Lower leg skin (tissue), 3 donors: ENCODE data around the gene SPAG4.

Experiments used
- POLR2A ChIP-seq, 2 donors: fragments of 450-650 bp; IDR thresholded peaks; one replicate each; pipeline ENCODE4 v1.6.1; 2016 to 2017; ENCODE audit warnings: antibody characterized with exemption in 2 of 2, mild to moderate bottlenecking in 1 of 2, moderate library complexity in 1 of 2
- TF ChIP-seq, protein P1 (sequence below), 3 donors: fragments of 450-650 bp; IDR thresholded peaks; one replicate each; pipeline ENCODE4 v1.5.1; 2016; ENCODE audit warnings: antibody characterized with exemption in 3 of 3, mild to moderate bottlenecking in 3 of 3, moderate library complexity in 2 of 3

- TF ChIP-seq POLR2A (IDR thresholded peaks at IDR 0.05) = no peak
- TF ChIP-seq, protein P1, sequence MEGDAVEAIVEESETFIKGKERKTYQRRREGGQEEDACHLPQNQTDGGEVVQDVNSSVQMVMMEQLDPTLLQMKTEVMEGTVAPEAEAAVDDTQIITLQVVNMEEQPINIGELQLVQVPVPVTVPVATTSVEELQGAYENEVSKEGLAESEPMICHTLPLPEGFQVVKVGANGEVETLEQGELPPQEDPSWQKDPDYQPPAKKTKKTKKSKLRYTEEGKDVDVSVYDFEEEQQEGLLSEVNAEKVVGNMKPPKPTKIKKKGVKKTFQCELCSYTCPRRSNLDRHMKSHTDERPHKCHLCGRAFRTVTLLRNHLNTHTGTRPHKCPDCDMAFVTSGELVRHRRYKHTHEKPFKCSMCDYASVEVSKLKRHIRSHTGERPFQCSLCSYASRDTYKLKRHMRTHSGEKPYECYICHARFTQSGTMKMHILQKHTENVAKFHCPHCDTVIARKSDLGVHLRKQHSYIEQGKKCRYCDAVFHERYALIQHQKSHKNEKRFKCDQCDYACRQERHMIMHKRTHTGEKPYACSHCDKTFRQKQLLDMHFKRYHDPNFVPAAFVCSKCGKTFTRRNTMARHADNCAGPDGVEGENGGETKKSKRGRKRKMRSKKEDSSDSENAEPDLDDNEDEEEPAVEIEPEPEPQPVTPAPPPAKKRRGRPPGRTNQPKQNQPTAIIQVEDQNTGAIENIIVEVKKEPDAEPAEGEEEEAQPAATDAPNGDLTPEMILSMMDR (IDR thresholded peaks at IDR 0.05) = no peak
Measured at GRCh38 chr20:35626386-35627001, 10.9 kb downstream of the SPAG4 start.
